ENCODE measurements around the gene RUBCN. TPM values are rescaled to one million over a fixed set of nuclear protein-coding genes. Genes with fewer than 3 reads are reported as not detected.

The RUBCN gene
- total and polyA plus RNA-seq, 2 of the 13 experiments (the other 11 are each of a cell fraction or from before 2014, with no cell fraction given): 5.2 to 8.1 TPM

GRCh38 chr3:197750858-197751737 lies 14.4 kb upstream of the RUBCN start (continued):
- TF ChIP-seq, protein P1, sequence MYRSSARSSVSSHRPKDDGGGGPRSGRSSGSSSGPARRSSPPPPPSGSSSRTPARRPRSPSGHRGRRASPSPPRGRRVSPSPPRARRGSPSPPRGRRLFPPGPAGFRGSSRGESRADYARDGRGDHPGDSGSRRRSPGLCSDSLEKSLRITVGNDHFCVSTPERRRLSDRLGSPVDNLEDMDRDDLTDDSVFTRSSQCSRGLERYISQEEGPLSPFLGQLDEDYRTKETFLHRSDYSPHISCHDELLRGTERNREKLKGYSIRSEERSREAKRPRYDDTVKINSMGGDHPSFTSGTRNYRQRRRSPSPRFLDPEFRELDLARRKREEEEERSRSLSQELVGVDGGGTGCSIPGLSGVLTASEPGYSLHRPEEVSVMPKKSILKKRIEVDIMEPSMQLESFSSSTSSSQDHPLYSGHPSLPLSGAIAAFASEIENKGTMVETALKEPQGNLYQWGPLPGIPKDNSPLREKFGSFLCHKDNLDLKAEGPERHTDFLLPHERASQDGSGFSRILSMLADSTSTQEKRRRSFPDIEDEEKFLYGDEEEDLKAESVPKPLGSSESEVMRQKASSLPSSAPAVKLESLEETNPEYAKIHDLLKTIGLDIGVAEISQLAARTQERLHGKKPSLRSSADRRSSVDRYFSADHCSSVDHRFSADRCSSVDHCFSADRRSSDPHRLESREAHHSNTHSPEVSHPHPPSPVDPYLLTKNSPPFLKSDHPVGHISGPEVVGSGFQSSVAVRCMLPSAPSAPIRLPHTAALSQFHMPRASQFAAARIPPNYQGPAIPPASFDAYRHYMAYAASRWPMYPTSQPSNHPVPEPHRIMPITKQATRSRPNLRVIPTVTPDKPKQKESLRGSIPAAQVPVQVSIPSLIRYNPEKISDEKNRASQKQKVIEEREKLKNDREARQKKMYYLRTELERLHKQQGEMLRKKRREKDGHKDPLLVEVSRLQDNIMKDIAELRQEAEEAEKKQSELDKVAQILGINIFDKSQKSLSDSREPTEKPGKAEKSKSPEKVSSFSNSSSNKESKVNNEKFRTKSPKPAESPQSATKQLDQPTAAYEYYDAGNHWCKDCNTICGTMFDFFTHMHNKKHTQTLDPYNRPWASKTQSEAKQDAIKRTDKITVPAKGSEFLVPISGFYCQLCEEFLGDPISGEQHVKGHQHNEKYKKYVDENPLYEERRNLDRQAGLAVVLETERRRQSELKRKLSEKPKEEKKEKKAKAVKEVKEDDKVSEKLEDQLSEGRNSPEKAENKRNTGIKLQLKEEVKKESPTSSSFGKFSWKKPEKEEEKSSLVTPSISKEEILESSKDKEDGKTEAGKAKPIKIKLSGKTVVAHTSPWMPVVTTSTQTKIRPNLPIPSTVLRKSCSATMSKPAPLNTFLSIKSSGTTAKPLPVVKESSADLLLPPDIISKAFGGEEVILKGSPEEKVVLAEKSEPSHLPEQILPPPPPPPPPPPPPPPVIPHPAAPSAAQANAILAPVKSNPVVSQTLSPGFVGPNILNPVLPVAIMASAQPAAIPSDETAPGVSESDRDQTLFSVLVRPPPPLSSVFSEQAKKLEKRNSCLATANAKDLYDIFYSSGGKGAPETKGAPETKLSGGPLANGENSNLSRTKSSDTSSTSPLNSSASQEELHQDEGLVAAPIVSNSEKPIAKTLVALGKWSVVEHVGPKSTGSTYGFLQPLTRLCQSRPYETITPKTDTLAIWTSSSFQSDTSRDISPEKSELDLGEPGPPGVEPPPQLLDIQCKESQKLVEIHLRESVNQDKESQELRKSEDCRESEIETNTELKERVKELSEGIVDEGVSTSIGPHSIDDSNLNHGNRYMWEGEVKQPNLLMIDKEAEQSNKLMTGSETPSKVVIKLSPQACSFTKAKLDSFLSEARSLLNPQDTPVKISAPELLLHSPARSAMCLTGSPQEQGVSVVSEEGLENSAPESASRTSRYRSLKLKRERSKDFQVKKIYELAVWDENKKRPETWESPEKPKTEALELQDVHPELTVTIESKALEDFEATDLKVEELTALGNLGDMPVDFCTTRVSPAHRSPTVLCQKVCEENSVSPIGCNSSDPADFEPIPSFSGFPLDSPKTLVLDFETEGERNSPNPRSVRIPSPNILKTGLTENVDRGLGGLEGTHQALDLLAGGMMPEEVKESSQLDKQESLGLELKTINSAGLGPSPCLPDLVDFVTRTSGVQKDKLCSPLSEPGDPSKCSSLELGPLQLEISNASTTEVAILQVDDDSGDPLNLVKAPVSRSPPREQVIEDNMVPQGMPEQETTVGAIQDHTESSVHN (CRISPR knock-in tag; IDR thresholded peaks at IDR 0.05): no peak
- TF ChIP-seq, protein P2, sequence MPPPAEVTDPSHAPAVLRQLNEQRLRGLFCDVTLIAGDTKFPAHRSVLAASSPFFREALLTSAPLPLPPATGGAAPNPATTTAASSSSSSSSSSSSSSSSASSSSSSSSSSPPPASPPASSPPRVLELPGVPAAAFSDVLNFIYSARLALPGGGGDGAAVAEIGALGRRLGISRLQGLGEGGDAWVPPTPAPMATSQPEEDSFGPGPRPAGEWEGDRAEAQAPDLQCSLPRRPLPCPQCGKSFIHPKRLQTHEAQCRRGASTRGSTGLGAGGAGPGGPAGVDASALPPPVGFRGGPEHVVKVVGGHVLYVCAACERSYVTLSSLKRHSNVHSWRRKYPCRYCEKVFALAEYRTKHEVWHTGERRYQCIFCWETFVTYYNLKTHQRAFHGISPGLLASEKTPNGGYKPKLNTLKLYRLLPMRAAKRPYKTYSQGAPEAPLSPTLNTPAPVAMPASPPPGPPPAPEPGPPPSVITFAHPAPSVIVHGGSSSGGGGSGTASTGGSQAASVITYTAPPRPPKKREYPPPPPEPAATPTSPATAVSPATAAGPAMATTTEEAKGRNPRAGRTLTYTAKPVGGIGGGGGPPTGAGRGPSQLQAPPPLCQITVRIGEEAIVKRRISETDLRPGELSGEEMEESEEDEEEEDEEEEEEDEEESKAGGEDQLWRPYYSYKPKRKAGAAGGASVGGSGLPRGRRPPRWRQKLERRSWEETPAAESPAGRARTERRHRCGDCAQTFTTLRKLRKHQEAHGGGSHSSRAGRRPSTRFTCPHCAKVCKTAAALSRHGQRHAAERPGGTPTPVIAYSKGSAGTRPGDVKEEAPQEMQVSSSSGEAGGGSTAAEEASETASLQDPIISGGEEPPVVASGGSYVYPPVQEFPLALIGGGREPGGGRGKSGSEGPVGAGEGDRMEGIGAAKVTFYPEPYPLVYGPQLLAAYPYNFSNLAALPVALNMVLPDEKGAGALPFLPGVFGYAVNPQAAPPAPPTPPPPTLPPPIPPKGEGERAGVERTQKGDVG (CRISPR knock-in tag; IDR thresholded peaks at IDR 0.05; ENCODE audit: borderline replicate concordance): no peak
- no peak for TF ChIP-seq ZSCAN25 (CRISPR knock-in tag; IDR thresholded peaks at IDR 0.05)
- TF ChIP-seq, protein P3, sequence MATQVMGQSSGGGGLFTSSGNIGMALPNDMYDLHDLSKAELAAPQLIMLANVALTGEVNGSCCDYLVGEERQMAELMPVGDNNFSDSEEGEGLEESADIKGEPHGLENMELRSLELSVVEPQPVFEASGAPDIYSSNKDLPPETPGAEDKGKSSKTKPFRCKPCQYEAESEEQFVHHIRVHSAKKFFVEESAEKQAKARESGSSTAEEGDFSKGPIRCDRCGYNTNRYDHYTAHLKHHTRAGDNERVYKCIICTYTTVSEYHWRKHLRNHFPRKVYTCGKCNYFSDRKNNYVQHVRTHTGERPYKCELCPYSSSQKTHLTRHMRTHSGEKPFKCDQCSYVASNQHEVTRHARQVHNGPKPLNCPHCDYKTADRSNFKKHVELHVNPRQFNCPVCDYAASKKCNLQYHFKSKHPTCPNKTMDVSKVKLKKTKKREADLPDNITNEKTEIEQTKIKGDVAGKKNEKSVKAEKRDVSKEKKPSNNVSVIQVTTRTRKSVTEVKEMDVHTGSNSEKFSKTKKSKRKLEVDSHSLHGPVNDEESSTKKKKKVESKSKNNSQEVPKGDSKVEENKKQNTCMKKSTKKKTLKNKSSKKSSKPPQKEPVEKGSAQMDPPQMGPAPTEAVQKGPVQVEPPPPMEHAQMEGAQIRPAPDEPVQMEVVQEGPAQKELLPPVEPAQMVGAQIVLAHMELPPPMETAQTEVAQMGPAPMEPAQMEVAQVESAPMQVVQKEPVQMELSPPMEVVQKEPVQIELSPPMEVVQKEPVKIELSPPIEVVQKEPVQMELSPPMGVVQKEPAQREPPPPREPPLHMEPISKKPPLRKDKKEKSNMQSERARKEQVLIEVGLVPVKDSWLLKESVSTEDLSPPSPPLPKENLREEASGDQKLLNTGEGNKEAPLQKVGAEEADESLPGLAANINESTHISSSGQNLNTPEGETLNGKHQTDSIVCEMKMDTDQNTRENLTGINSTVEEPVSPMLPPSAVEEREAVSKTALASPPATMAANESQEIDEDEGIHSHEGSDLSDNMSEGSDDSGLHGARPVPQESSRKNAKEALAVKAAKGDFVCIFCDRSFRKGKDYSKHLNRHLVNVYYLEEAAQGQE (IDR thresholded peaks at IDR 0.05; ENCODE audit: borderline replicate concordance in 1 of 2, low read depth in 1 of 2, low read length in 2 of 2): no peak
- TF ChIP-seq, protein P4, sequence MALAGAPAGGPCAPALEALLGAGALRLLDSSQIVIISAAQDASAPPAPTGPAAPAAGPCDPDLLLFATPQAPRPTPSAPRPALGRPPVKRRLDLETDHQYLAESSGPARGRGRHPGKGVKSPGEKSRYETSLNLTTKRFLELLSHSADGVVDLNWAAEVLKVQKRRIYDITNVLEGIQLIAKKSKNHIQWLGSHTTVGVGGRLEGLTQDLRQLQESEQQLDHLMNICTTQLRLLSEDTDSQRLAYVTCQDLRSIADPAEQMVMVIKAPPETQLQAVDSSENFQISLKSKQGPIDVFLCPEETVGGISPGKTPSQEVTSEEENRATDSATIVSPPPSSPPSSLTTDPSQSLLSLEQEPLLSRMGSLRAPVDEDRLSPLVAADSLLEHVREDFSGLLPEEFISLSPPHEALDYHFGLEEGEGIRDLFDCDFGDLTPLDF (CRISPR knock-in tag; IDR thresholded peaks at IDR 0.05): no peak
- TF ChIP-seq GTF2F1 (IDR thresholded peaks at IDR 0.05; ENCODE audit: low read length): no peak
- TF ChIP-seq, protein P5, sequence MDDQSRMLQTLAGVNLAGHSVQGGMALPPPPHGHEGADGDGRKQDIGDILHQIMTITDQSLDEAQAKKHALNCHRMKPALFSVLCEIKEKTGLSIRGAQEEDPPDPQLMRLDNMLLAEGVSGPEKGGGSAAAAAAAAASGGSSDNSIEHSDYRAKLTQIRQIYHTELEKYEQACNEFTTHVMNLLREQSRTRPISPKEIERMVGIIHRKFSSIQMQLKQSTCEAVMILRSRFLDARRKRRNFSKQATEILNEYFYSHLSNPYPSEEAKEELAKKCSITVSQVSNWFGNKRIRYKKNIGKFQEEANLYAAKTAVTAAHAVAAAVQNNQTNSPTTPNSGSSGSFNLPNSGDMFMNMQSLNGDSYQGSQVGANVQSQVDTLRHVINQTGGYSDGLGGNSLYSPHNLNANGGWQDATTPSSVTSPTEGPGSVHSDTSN (CRISPR knock-in tag; IDR thresholded peaks at IDR 0.05; ENCODE audit: borderline replicate concordance): no peak
- no peak for TF ChIP-seq SKI (IDR thresholded peaks at IDR 0.05; ENCODE audit: partially characterized antibody)
